HK-2 (cell line): ENCODE data around the gene FICD.

Source experiments
- DNase-seq: peaks from one replicate; pipeline ENCODE4 v3.0.0-alpha.2; 2018; ENCODE audit not compliant: unreplicated experiment

FICD gene

DNA sequence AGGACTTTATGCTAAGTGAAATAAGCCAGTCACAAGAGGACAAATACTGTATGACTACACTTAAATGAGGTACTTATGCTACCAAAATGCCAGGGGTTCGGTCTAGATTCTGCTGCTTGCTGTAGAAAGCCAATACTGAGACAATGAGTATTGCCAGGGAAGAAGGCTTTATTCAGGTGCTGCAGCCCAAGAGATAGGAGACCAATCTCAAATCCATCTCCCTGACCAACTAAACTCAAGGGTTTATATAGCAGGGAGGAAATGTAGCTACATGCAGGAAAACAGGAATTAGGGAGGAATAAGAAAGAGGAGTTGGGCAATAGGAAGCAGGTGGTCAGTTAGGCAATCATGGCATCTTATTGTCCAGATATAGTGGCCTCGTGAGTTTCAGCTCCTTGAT lies 12.2 kb upstream of the FICD start:
- no peak for DNase-seq

DNA sequence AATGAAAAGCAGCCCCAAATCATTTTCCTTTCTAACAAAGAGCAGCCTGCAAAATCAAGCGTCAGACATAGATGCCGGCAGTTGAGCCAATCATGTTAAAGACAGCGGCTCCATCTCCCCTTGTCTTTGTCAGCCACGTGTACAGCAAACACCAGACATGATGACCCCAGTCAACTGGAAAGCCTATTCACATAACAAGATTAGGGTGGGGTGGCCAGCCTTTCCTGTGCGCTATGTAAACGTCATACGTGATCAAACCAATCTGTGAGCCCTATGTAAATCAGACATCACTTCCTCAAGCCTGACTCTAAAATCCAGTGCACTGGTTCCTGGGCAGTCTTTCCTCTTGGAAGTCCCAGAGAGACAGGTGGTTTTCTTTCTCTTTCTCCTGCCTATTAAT lies 9.9 kb upstream of the FICD start:
- DNase-seq, result no peak

DNA sequence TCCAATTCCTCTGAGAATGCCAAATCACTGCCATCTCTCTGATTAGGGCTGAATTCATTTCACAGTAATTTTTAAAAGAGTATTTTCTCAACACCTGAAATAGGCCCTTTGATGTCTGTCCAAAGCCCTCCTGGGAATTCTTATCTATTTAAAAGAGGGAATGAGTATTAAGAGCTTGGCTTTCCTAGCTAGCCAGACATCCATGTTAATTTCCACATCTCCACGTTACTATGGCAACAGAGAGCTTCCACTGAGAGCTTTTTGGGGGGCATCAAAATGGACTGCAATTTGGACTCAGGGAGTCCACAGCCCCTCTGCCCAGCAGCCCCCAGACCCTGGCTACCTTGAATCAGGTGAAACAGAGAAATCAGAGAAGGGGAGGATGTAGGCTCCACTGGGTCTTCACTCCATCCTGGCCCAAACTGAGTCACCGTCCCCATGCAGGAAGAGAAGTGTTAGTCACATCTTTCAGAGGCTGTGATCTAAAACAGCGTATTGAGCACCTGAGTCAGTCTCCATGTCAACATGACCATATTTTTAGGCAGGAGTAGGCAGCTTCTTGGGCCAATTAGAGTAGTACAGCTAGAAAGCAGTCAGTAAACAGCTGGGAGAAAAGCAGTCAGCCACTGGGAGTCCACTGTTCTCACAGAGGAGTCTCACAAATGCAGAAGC lies 7.0 kb upstream of the FICD start:
- DNase-seq, result no peak

DNA sequence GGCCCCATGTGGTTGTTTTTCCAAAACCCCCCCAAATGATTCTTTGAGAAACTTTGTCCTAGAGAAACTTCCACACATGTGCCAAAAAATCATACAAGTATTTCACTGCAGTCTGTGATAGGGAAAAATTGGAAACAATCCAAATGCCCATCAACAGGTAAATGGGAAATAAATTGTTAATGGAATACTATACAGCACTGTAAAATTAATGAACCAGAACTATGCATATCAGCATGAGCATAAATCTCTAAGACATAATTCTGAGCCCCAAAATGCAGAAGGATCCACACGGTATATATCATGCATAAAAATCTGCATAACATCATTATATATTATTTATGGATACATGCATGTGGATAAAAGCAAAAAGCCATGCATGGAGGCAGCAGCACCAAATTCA lies 5.3 kb upstream of the FICD start:
- no peak for DNase-seq

DNA sequence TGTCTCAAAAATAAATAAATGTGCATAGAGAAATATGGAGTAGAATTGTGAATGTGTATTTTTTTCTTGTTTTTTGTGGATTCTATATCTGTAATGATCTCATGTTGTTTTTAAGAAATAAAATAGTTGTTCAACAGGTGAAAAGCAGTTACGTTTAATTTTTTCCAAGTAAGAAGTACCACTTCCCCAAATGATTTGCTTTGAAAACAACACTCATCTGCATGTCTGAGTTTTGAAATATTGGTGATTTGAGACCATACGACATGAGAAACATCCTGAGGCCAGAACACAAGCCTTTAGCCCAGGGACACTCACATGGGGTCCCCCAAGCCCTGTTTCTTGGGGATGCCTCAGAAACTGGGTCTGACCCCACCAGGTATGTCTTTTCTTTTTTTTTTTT lies 4.2 kb upstream of the FICD start:
- no peak for DNase-seq

DNA sequence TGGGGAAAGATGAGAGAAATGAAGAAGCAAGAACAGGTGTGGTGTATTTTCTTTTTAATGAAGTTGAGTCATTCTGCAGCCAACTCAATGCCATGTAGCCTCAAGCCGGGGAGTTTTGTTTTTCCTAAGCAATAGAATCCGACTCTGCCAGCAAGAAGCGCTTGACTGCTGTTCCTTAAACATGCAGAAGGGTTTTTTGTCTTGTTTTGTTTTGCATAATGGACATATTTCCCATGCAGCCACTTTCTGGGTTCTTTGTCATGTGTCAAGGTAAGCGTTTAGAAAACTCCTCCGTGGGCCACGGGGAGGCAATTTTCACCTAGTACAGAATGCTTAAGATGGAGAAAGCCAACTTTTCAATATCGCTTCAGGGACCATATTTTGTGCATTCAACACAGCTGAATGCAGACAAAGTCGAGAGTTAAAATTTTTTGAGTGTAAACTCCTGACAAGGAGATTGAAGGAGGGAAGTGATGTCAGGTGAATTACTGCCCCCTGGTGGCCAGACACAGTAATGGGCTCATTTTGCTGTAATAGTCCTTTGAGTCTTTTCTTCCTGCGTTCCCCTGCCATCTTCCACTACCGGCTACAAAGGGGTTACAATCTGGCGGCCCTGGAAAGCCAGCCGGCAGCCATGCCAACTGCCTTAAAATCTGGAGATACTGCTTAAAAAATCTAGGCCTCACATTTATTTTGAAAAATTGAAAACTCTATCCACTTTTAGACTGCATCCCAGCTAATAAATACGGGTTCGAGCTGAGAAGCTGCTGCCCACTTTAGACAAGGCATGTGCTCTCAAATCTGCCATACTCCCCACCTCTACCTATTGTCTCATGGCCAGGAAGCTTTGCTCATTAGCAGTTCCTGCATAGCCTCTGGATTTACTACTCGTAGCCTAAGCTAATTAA lies 3.2 kb upstream of the FICD start:
- peak; percentile 63 for DNase-seq

GRCh38 chr12:108514468-108514972 lies 557 bp upstream of the FICD start:
- no peak for DNase-seq

DNA sequence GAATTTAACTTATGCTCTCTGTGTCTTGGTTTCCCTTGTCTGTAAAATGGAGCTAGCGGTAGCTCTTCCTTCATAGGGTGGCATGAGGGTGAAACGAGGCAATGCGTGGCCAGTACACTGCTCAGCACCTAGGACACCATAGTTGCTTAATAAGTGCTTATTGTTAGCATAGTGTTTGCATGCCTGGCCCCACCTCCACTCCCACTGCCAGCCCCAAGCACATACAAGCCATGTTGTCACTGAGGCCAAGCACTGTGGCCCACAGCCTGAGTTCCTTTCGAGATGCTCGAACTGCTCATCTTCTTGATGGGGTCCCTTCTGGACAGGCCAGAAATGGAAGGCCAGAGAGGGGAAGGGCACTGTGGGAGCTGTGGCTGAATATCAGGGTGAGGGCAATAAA lies 839 bp downstream of the FICD start:
- no peak for DNase-seq

DNA sequence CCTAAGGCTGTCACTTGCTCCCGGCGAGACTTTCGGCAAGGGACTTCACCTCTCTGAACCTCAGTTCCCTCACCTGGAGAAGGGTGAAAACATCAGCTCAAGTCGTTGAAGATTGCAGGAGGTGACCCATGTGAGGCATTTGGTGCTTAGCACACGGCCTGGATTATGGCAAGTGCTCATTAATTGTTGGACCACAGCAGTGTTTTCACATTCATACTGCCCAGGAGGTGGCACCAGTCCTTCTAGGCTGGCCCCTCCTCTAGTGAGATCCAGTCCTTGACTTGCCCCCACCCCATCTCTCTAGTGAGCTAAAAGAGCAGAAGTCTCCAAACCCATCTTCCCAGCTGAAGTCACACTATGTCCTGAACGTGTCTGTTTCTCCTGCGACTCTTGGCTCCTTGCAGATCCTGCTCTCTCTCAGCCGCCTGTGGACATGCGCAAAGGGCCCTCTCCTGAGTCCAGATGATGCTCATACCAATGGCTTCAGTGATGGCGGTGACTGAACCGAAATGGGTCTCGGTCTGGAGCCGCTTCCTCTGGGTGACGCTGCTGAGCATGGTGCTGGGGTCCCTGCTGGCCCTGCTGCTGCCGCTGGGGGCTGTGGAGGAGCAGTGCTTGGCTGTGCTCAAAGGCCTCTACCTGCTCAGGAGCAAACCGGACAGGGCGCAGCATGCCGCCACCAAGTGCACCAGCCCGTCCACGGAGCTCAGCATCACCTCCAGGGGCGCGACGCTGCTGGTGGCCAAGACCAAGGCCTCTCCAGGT lies 1.6 kb downstream of the FICD start:
- no peak for DNase-seq

GRCh38 chr12:108517288-108518100 lies 2.4 kb downstream of the FICD start:
- no peak for DNase-seq

GRCh38 chr12:108518101-108518715 lies 3.1 kb downstream of the FICD start:
- no peak for DNase-seq

DNA sequence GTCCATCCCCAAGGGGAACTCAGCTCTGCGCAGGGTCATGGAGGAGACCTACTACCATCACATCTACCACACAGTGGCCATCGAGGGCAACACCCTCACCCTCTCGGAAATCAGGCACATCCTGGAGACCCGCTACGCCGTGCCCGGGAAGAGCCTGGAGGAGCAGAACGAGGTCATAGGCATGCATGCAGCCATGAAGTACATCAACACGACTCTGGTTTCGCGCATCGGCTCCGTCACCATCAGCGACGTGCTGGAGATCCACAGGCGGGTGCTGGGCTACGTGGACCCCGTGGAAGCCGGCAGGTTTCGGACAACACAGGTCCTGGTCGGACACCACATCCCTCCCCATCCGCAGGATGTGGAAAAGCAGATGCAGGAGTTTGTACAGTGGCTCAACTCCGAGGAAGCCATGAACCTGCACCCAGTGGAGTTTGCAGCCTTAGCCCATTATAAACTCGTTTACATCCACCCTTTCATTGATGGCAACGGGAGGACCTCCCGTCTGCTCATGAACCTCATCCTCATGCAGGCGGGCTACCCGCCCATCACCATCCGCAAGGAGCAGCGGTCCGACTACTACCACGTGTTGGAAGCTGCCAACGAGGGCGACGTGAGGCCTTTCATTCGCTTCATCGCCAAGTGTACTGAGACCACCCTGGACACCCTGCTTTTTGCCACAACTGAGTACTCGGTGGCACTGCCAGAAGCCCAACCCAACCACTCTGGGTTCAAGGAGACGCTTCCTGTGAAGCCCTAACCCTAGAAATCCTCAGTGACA lies 3.8 kb downstream of the FICD start:
- DNase-seq, result no peak

DNA sequence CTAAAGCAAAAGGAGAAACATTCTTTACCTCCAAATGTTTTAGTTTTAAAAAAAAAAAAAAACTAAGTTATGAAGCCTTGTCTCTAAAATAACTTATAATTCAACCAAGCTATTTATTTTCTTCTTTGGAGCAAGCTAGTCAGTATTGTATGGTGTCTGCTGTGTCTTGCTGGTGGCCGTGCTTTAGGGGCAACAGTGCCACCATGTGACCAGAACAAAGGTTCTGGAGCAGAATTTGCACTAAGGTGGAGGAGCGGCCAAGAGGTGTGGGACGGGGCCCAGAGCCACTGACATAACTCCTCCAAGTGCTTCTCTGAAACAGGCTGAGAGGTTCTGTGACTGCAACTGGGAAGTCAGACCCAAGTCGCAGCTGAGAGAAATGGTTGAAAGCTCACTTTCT lies 4.5 kb downstream of the FICD start:
- DNase-seq, result no peak

- DNase-seq, result no peak
Measured at GRCh38 chr12:108523365-108523764, 8.3 kb downstream of the FICD start.

GRCh38 chr12:108525681-108526080 lies 10.6 kb downstream of the FICD start:
- DNase-seq, result peak; percentile 68

DNA sequence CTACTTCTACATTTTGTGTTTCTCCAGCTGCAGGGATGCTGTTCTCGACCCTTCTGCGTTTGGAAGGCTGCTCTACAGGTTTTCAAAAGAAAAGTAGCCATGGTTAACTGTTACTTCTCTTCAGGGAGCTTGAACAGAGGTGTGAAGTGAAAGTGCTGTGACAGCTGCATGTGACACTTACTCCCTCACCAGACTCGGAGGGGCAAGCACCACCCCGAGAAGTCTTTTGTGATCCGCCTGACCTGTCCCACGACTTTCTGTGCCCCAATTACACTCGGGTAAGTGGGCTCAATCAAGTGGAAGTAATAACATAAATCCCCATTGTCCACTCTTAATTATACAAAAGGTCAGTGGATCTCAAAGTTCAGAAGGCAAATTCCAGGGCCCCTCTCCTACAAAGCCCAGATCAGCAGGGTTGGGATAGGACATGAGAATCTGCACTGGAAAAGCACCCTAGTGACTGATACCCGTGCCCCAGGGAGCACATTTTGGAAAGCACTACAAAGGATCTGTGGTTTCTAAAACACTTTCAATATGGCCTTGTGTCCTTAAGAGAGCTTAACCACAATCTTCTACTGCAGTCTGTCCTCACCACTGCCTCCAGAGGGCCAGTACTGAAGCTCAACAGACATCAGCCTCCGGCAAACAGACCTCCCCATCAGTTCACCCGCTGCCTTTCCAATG lies 11.5 kb downstream of the FICD start:
- DNase-seq, result no peak

GRCh38 chr12:108527166-108527496 lies 12.1 kb downstream of the FICD start:
- no peak for DNase-seq

GRCh38 chr12:108530161-108530560 lies 15.1 kb downstream of the FICD start:
- no peak for DNase-seq

GRCh38 chr12:108531929-108532848 lies 17.1 kb downstream of the FICD start:
- DNase-seq, result no peak
